BLaER1 treated with 17β-estradiol and CSF1 and Interleukin-3, amounts not matched to agents 10 nM and 100 nM (cell line): ENCODE results near the gene ITGB5.

ENCODE experiments used
- H3K27ac ChIP-seq, 11 experiments: shearing (Covaris generic); formaldehyde crosslinking; 2 replicates each; pipeline ENCODE4 v1.8.1; 2022
- H3K27me3 ChIP-seq, 11 experiments: shearing (Covaris generic); formaldehyde crosslinking; 2 replicates each; pipeline ENCODE4 v1.8.1; 2022
- H3K36me3 ChIP-seq, 11 experiments: shearing (Covaris generic); formaldehyde crosslinking; 2 replicates each; pipeline ENCODE4 v1.8.1; 2022
- H3K4me1 ChIP-seq, 10 experiments: shearing (Covaris generic); formaldehyde crosslinking; 2 replicates each; pipeline ENCODE4 v1.8.1; 2022
- H3K4me2 ChIP-seq, 11 experiments: shearing (Covaris generic); formaldehyde crosslinking; 2 replicates each; pipeline ENCODE4 v1.8.1; 2022
- H3K4me3 ChIP-seq, 10 experiments: shearing (Covaris generic); formaldehyde crosslinking; 2 replicates each; pipeline ENCODE4 v1.8.1; 2022
- H3K9ac ChIP-seq, 11 experiments: shearing (Covaris generic); formaldehyde crosslinking; 2 replicates each; pipeline ENCODE4 v1.8.1; 2022
- H3K9me3 ChIP-seq, 11 experiments: shearing (Covaris generic); formaldehyde crosslinking; replicated peaks in 1 of 11; 2 replicates each; pipeline ENCODE4 v1.8.1; 2022
- H4K20me1 ChIP-seq, 11 experiments: shearing (Covaris generic); formaldehyde crosslinking; 2 replicates each; pipeline ENCODE4 v1.8.1; 2022
- Cebpa-rat ChIP-seq, 11 experiments: shearing (Covaris generic); IDR thresholded peaks; 2 replicates each; pipeline ENCODE4 v1.8.1; 2022

Gene ITGB5

DNA sequence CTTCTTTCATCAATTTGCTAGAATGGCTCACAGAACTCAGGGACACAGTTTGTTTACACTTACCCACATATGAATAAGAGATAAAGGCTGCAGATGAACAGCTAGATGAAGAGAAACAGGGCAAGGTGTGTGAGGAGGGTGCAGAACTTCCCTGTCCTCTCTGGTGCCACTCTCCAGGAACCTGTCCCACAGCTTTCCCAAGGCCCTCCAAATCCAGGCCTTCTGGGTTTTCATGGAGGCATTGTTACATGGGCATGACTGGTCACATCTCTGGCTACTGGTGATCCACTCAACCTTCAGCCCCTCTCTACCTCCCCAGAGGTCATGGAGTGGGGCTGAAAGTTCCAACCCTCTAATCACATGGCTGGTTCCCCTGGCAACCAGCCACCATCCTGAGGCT lies 73.6 kb downstream of the ITGB5 start:
- peak overlapping the region in 3 of 11 experiments; percentile 24 to 54 (median 43); a peak in 3 of 22 replicates for H3K4me2 ChIP-seq
- no peaks in the 10 kb centered on the region; a peak in 1 of 22 replicates for H4K20me1 ChIP-seq
- H3K9me3 ChIP-seq = no peaks in the 10 kb centered on the region
- H3K4me3 ChIP-seq = no peak overlapping the region
- peaks cover 7 to 36% (median 23%) of the 10 kb centered on the region in 10 experiments; a peak in 18 of 20 replicates for H3K4me1 ChIP-seq
- no peak overlapping the region for H3K27ac ChIP-seq
- H3K27me3 ChIP-seq = no peaks in the 10 kb centered on the region
- no peak for TF ChIP-seq Cebpa-rat (IDR thresholded peaks at IDR 0.05)
- H3K9ac ChIP-seq = no peak overlapping the region
- peaks cover 0 to 38% (median 0%) of the 10 kb centered on the region in 11 experiments; a peak in 5 of 22 replicates for H3K36me3 ChIP-seq

DNA sequence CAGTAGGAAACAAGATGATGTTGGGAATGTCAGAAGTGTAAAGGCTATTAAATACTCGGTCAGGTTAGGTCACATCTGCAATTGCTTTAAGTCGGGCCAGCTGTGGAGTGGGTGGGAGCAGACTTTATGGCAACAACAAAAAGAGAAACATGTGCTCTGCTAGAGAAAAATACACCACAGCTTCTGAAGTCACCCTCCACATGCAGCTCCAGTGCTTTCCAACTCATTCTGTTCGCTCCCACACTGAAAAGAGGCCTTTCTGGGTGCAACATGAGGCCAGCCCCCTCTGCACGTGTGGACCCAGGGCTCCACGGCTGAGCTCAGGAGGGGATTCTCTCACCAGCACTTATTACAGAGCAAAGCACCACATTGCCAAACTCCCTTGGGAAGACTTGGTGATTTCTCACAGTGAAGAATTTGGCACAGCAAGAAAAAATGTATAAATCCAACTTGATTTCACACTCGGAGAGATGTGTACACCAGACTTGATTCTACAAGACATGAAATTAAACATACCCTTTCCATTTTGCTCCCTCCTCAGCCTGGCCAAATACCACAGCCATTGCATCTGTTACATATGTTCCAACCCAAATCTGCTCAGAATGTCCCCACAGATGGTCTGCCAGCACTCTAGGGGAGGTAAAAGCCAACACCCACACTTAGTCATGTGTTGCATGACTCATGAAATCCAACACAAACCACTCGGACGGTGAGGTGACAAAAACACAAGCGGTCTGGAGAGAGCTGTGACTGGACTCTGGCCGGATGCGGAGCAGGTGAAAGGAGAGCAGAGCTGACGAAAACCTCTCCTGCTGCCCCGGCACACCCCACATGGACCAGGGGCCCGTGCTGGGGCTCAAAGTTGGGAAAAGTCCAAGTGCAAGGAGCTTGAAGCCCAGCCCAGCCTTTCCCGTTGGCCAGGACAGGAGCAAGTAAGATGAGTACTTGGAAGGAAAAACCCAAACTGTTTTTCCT lies 74.6 kb downstream of the ITGB5 start:
- H3K4me1 ChIP-seq = peaks cover 7 to 36% (median 23%) of the 10 kb centered on the region in 10 experiments; a peak in 18 of 20 replicates
- no peaks in the 10 kb centered on the region for H3K27me3 ChIP-seq
- H3K9me3 ChIP-seq = no peaks in the 10 kb centered on the region
- no peak overlapping the region for H3K27ac ChIP-seq
- H3K4me2 ChIP-seq = peak overlapping the region in 7 of 11 experiments; percentile 4 to 54 (median 17); a peak in 8 of 22 replicates
- H3K4me3 ChIP-seq = no peak overlapping the region
- no peak overlapping the region for H3K9ac ChIP-seq
- H3K36me3 ChIP-seq = peaks cover 0 to 36% (median 0%) of the 10 kb centered on the region in 11 experiments; a peak in 5 of 22 replicates
- no peaks in the 10 kb centered on the region; a peak in 1 of 22 replicates for H4K20me1 ChIP-seq
- TF ChIP-seq Cebpa-rat (IDR thresholded peaks at IDR 0.05) = no peak

DNA sequence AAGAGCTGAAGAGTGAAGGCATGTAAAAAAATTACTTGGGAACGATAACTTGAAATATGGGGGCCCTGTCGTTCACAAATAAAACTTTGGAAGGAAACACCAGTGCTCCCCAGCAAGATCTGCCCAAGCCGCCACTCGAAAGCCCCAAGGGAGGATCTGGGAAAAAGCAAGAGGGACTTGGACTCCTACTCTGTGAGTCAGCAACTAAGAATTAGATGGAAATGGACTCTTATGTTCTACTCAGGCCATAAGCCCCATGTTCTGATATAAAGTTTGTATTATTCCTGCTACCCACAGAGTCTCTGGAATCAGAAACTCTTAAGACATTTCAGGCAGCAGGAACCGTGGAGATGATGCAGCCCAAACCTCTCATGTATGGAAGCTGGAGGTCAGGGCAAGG lies 75.7 kb downstream of the ITGB5 start:
- peaks cover 0 to 32% (median 0%) of the 10 kb centered on the region in 11 experiments; a peak in 4 of 22 replicates for H3K36me3 ChIP-seq
- H3K27ac ChIP-seq = no peak overlapping the region
- peaks cover 7 to 36% (median 23%) of the 10 kb centered on the region in 10 experiments; a peak in 18 of 20 replicates for H3K4me1 ChIP-seq
- TF ChIP-seq Cebpa-rat (IDR thresholded peaks at IDR 0.05) = no peak
- H3K27me3 ChIP-seq = no peaks in the 10 kb centered on the region
- H3K9me3 ChIP-seq = no peaks in the 10 kb centered on the region
- no peak overlapping the region for H3K4me2 ChIP-seq
- no peak overlapping the region for H3K4me3 ChIP-seq
- no peak overlapping the region for H3K9ac ChIP-seq
- H4K20me1 ChIP-seq = no peaks in the 10 kb centered on the region

DNA sequence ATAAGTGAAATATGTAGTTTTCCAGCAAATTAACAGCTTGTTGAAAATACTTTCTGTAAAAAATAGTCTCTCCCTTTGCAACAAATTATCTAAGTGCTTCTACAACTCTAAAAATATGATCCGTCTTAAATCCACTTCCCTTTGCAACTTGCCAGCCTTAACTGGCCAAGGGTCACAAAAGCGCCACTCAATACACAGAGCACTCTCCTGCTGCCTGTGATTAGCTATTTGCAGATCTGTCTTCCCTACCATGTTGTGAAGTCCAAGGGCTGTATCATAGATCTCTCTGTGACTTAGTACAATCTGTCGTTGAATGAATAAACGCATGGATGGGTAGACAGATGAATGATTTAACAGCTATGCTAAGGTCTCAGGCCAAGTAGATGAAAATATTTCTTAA lies 76.2 kb downstream of the ITGB5 start:
- H3K27me3 ChIP-seq = no peaks in the 10 kb centered on the region
- H3K9me3 ChIP-seq = no peaks in the 10 kb centered on the region
- no peak overlapping the region for H3K27ac ChIP-seq
- no peak overlapping the region for H3K4me3 ChIP-seq
- no peak overlapping the region for H3K9ac ChIP-seq
- peaks cover 0 to 32% (median 0%) of the 10 kb centered on the region in 11 experiments; a peak in 4 of 22 replicates for H3K36me3 ChIP-seq
- H3K4me1 ChIP-seq = peaks cover 7 to 31% (median 20%) of the 10 kb centered on the region in 10 experiments; a peak in 18 of 20 replicates
- H3K4me2 ChIP-seq = no peak overlapping the region
- TF ChIP-seq Cebpa-rat (IDR thresholded peaks at IDR 0.05) = no peak
- H4K20me1 ChIP-seq = no peaks in the 10 kb centered on the region

DNA sequence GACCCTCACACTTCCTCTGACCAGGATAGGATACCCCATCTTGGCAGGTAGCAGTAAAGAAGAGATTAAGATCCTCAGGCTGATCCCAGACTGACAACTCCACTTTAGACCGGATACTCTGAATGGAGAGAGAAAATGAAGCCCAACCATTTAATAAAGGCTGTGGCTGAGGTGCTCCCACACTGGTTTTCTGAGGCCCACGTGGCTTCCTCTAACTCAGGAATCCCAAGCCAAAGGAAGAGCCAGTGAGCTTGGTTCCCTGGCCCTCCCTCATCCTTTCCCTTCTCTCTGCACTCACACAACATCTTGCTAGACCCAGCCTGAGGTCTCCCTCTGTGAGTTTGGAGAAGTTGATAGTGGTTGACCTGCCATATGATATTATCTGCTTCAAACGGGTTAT lies 78.1 kb downstream of the ITGB5 start:
- Histone ChIP-seq H4K20me1 (no peaks in the 10 kb centered on the region), H3K9ac (no peak overlapping the region), H3K9me3 (no peaks in the 10 kb centered on the region), H3K36me3 (peaks cover 0 to 25% (median 0%) of the 10 kb centered on the region in 11 experiments; a peak in 4 of 22 replicates), H3K4me3 (no peak overlapping the region), H3K27ac (no peak overlapping the region), H3K27me3 (no peaks in the 10 kb centered on the region), H3K4me1 (peaks cover 0 to 15% (median 8%) of the 10 kb centered on the region in 10 experiments; a peak in 11 of 20 replicates), H3K4me2 (no peak overlapping the region)
- no peak for TF ChIP-seq Cebpa-rat (IDR thresholded peaks at IDR 0.05)

DNA sequence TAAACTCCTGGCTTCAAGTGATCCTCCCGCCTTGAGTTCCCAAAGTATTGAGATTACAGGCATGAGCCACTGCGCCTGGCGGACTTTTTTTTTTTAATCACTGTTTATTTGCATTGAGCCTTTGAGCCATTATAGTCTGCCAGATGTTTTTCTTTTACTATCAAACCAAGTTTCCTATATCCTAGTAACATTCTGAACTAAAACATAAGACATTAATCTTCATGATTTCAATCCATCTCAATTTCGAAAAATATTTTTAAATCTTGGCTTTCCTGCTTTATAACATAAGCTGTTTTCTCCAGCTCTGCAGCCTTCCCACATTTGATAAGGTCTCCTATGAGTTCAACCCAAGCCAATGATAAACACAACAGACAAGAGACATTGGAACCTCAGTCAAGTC lies 81.5 kb downstream of the ITGB5 start:
- Histone ChIP-seq H3K36me3 (peaks cover 0 to 47% (median 0%) of the 10 kb centered on the region in 11 experiments; a peak in 5 of 22 replicates), H3K4me3 (no peak overlapping the region), H3K9ac (no peak overlapping the region), H3K27ac (no peak overlapping the region), H3K27me3 (no peaks in the 10 kb centered on the region), H4K20me1 (no peaks in the 10 kb centered on the region), H3K9me3 (no peaks in the 10 kb centered on the region), H3K4me1 (peaks cover 0 to 4% (median 0%) of the 10 kb centered on the region in 10 experiments; a peak in 1 of 20 replicates), H3K4me2 (no peak overlapping the region)
- no peak for TF ChIP-seq Cebpa-rat (IDR thresholded peaks at IDR 0.05)

DNA sequence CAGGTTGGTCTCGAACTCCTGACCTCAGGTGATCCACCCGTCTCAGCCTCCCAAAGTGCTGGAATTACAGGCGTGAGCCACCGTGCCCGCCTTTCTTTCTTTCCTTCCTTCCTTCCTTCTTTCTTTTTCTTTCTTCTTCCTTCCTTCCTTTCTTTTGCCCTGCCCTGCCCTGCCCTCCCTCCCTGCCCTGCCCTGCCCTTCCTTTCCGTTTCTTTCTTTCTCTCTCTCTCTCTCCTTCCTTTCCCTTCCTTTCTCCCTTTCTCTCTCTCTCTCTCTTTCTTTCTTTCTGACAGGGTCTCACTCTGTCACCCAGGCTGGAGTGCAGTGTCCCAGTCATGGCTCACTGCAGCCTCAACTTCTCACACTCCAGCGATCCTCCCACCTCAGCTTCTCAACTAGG lies 82.3 kb downstream of the ITGB5 start:
- peaks cover 0 to 47% (median 0%) of the 10 kb centered on the region in 11 experiments; a peak in 5 of 22 replicates for H3K36me3 ChIP-seq
- H3K4me1 ChIP-seq = peaks cover 0 to 4% (median 0%) of the 10 kb centered on the region in 10 experiments; a peak in 1 of 20 replicates
- TF ChIP-seq Cebpa-rat (IDR thresholded peaks at IDR 0.05) = no peak
- peak overlapping the region in 2 of 11 experiments; percentile 25 to 32; a peak in 2 of 22 replicates for H3K4me2 ChIP-seq
- no peaks in the 10 kb centered on the region; a peak in 1 of 22 replicates for H4K20me1 ChIP-seq
- H3K27me3 ChIP-seq = no peaks in the 10 kb centered on the region
- no peak overlapping the region for H3K9ac ChIP-seq
- no peaks in the 10 kb centered on the region for H3K9me3 ChIP-seq
- no peak overlapping the region for H3K4me3 ChIP-seq
- H3K27ac ChIP-seq = no peak overlapping the region

DNA sequence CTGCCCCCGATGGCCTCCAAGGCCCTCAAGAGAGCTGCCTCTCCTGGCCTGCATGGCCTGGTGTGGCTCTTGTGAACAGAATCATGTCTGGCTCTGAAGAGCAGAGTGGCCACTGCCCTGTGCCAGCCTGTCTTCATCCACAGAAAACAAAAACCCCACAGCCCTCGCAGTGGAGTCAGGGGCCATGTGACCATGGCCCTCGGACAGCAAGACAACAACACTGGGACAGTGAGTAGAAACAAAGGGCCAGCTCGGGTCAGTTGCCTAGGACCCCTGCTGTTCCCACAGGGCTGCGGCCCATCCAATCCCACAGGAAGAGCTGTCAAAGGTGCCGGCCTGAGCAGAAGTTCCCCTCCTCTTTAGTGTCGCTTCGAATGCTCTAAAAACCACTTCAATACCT lies 84.5 kb downstream of the ITGB5 start:
- Histone ChIP-seq H3K4me2 (no peak overlapping the region), H4K20me1 (no peaks in the 10 kb centered on the region; a peak in 1 of 22 replicates), H3K4me1 (peaks cover 0 to 4% (median 0%) of the 10 kb centered on the region in 10 experiments; a peak in 1 of 20 replicates), H3K9ac (no peak overlapping the region), H3K9me3 (no peaks in the 10 kb centered on the region), H3K27me3 (no peaks in the 10 kb centered on the region), H3K4me3 (no peak overlapping the region), H3K27ac (no peak overlapping the region), H3K36me3 (peaks cover 0 to 33% (median 0%) of the 10 kb centered on the region in 11 experiments; a peak in 5 of 22 replicates)
- no peak for TF ChIP-seq Cebpa-rat (IDR thresholded peaks at IDR 0.05)

DNA sequence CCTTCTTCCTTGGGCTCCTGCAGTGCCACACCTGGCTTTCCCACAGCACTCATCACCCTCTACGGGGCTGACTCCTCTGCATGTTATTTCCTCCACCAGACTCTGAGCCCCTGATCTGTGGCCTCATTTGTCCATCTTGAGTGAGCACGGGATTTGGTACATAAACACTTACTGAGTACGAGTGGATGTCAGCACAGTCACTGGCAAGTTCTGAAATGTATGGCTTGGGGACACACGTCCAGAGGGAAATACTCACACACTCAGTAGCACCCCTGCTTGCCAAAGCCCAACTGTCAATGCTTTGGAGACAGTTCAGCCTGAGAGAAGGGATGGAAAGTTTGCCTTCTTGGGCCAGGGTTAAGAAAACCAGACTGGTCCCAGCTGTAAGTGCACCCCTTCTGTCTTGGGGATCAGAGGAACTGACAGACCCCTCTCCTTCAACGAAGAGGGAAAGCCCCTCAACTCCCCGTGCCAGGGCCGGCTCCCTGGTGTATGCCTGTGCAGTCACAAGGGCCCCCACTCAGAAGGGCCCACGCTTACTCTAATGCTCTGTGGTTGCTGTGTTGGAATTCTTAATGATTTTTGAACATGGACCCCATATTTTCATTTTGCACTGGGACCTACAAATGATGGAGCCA lies 85.0 kb downstream of the ITGB5 start:
- Histone ChIP-seq H3K27me3 (no peaks in the 10 kb centered on the region), H3K27ac (no peak overlapping the region), H3K9ac (no peak overlapping the region), H3K4me3 (no peak overlapping the region), H3K36me3 (peaks cover 0 to 29% (median 0%) of the 10 kb centered on the region in 11 experiments; a peak in 5 of 22 replicates), H4K20me1 (no peaks in the 10 kb centered on the region; a peak in 1 of 22 replicates), H3K9me3 (no peaks in the 10 kb centered on the region), H3K4me2 (no peak overlapping the region), H3K4me1 (peaks cover 0 to 4% (median 0%) of the 10 kb centered on the region in 10 experiments; a peak in 1 of 20 replicates)
- no peak for TF ChIP-seq Cebpa-rat (IDR thresholded peaks at IDR 0.05)
